Caco-2 (cell line): Measurements from ENCODE around the gene RCN2. TPM values are rescaled to one million over a fixed set of nuclear protein-coding genes. Genes with fewer than 3 reads are reported as not detected.

Source experiments
- BruUV-seq: library from RNA; stranded (reverse); fragments of 400-500 nt; replicated peaks from 2 replicates; lab custom pipeline; 2021; lab: Mats Ljungman, UMichigan
- CTCF ChIA-PET: fragments of 300-600 bp; sonication (Branson Sonifier 250); formaldehyde crosslinking; loops from one replicate; lab custom pipeline; 2022; ENCODE audit warnings: antibody characterized with exemption; lab: Charles Lee
- POLR2A ChIA-PET: fragments of 300-600 bp; sonication (Branson Sonifier 250); formaldehyde crosslinking; loops from one replicate; lab custom pipeline; 2022; ENCODE audit warnings: antibody characterized with exemption; lab: Charles Lee
- DNase-seq, 2 experiments: peaks; one replicate each; pipeline versions ENCODE4 v3.0.0 to v3.0.0-alpha.2; 2020 to 2022
- H3K27me3 ChIP-seq: replicated peaks from 2 replicates; pipeline ENCODE4 v1.6.0; 2011; ENCODE audit warnings: low read length; ENCODE audit not compliant: control insufficient read depth, insufficient read depth
- H3K36me3 ChIP-seq: 2 replicates; pipeline ENCODE4 v1.5.1; 2011; ENCODE audit warnings: low read length; ENCODE audit not compliant: control insufficient read depth, insufficient read depth
- H3K4me1 ChIP-seq: fragments of 250-450 bp; sonication (Bioruptor Pico); 2 replicates; pipeline ENCODE4 v1.5.1; 2020; ENCODE audit warnings: mild to moderate bottlenecking
- H3K4me3 ChIP-seq: 2 replicates; pipeline ENCODE4 v1.5.1; 2011; ENCODE audit warnings: low read depth, mild to moderate bottlenecking, control low read depth, low read length
- H3K9me3 ChIP-seq: fragments of 250-450 bp; sonication (Bioruptor Pico); 2 replicates; pipeline ENCODE4 v1.5.1; 2020; ENCODE audit warnings: mild to moderate bottlenecking, moderate library complexity
- H3K27ac Mint-ChIP-seq: one replicate; pipeline ENCODE4 v1.8.0; 2022; ENCODE audit warnings: mixed read lengths; ENCODE audit not compliant: unreplicated experiment
- H3K27me3 Mint-ChIP-seq: one replicate; pipeline ENCODE4 v1.8.0; 2022; ENCODE audit warnings: mixed read lengths; ENCODE audit not compliant: insufficient read depth, unreplicated experiment
- H3K36me3 Mint-ChIP-seq: one replicate; pipeline ENCODE4 v1.8.0; 2022; ENCODE audit warnings: mild to moderate bottlenecking, mixed read lengths; ENCODE audit not compliant: insufficient read depth, unreplicated experiment
- H3K4me1 Mint-ChIP-seq: one replicate; pipeline ENCODE4 v1.8.0; 2022; ENCODE audit warnings: low read depth, mixed read lengths; ENCODE audit not compliant: unreplicated experiment
- H3K4me3 Mint-ChIP-seq: one replicate; pipeline ENCODE4 v1.8.0; 2022; ENCODE audit warnings: mild to moderate bottlenecking, moderate library complexity, mixed read lengths; ENCODE audit not compliant: unreplicated experiment
- H3K9me3 Mint-ChIP-seq: one replicate; pipeline ENCODE4 v1.8.0; 2022; ENCODE audit warnings: mixed read lengths; ENCODE audit not compliant: unreplicated experiment
- CTCF ChIP-seq, 2 experiments: fragments of 200-600 bp in 1 of 2; IDR thresholded peaks; 1 replicate in 1 of 2; 2 replicates in 1 of 2; pipeline versions ENCODE4 v1.5.1 to v1.8.0; 2011 to 2022; ENCODE audit warnings: antibody characterized with exemption in 1 of 2, control low read depth in 1 of 2, inconsistent platforms in 1 of 2, low read depth in 1 of 2, low read length in 1 of 2, mild to moderate bottlenecking in 1 of 2, moderate library complexity in 1 of 2; ENCODE audit not compliant: insufficient read depth in 1 of 2, severe bottlenecking in 1 of 2, unreplicated experiment in 1 of 2
- intact Hi-C: fragments of 100-400 bp; cut with micrococcal nuclease; formaldehyde crosslinking; loops from one replicate; pipeline ENCODE4 v1.10.0; 2022; ENCODE audit not compliant: unreplicated experiment
- total RNA-seq: library from RNA; stranded (reverse); gene quantifications from 2 replicates; pipeline ENCODE4 v1.2.3, GENCODE V29; 2022

The RCN2 gene
- total RNA-seq, 1 experiment from 2014 or later = 73.7 TPM

- Histone ChIP-seq H3K9me3 (no peaks in the 10 kb centered on the region), H3K36me3 (no peaks in the 10 kb centered on the region), H3K27me3 (no peaks in the 10 kb centered on the region), H3K4me3 (no peak overlapping the region), H3K4me1 (no peaks in the 10 kb centered on the region)
- Mint-ChIP-seq H3K27ac (no peak overlapping the region), H3K4me3 (no peak overlapping the region), H3K27me3 (no peaks in the 10 kb centered on the region), H3K9me3 (no peaks in the 10 kb centered on the region), H3K4me1 (no peaks in the 10 kb centered on the region), H3K36me3 (peaks cover 55% of the 10 kb centered on the region)
- POLR2A ChIA-PET = interaction anchor here (1.0 kb wide), 1 partner anchor 14 kb away, joined by 3 read pairs; no protein-coding TSS in a partner anchor
- BruUV-seq = no TSS peak
- DNase-seq = no peak
- no peak for TF ChIP-seq CTCF (IDR thresholded peaks at IDR 0.05; ENCODE audit: insufficient read depth in 1 of 2, low read depth in 1 of 2, low read length in 1 of 2, severe bottlenecking in 1 of 2, unreplicated experiment in 1 of 2)
- intact Hi-C loops = no loop called here
- CTCF ChIA-PET = no interaction called here
These were observed 14.0 kb downstream of the RCN2 start for GRCh38 chr15:76945494-76946093.

GRCh38 chr15:76947454-76947853 lies 15.9 kb downstream of the RCN2 start:
- no peaks in the 10 kb centered on the region for H3K9me3 Mint-ChIP-seq
- BruUV-seq = no TSS peak
- H3K9me3 ChIP-seq = no peaks in the 10 kb centered on the region
- POLR2A ChIA-PET = no interaction called here
- H3K27me3 Mint-ChIP-seq = no peaks in the 10 kb centered on the region
- H3K36me3 ChIP-seq = no peaks in the 10 kb centered on the region
- H3K27ac Mint-ChIP-seq = no peak overlapping the region
- peaks cover 52% of the 10 kb centered on the region for H3K36me3 Mint-ChIP-seq
- no peak overlapping the region for H3K4me3 Mint-ChIP-seq
- CTCF ChIA-PET = no interaction called here
- H3K4me1 ChIP-seq = no peaks in the 10 kb centered on the region
- DNase-seq = no peak
- TF ChIP-seq CTCF (IDR thresholded peaks at IDR 0.05; ENCODE audit: insufficient read depth in 1 of 2, low read depth in 1 of 2, low read length in 1 of 2, severe bottlenecking in 1 of 2, unreplicated experiment in 1 of 2) = no peak
- intact Hi-C loops = no loop called here
- H3K27me3 ChIP-seq = no peaks in the 10 kb centered on the region
- H3K4me1 Mint-ChIP-seq = no peaks in the 10 kb centered on the region
- no peak overlapping the region for H3K4me3 ChIP-seq

GRCh38 chr15:76951220-76951619 lies 19.7 kb downstream of the RCN2 start:
- ChIA-PET CTCF (no interaction called here), POLR2A (no interaction called here)
- no peaks in the 10 kb centered on the region for H3K36me3 ChIP-seq
- intact Hi-C loops = no loop called here
- H3K9me3 ChIP-seq = no peaks in the 10 kb centered on the region
- H3K27me3 Mint-ChIP-seq = no peaks in the 10 kb centered on the region
- peaks cover 34% of the 10 kb centered on the region for H3K36me3 Mint-ChIP-seq
- no peaks in the 10 kb centered on the region for H3K4me1 Mint-ChIP-seq
- no peak overlapping the region for H3K4me3 Mint-ChIP-seq
- H3K9me3 Mint-ChIP-seq = no peaks in the 10 kb centered on the region
- H3K27me3 ChIP-seq = no peaks in the 10 kb centered on the region
- no peak overlapping the region for H3K4me3 ChIP-seq
- H3K4me1 ChIP-seq = no peaks in the 10 kb centered on the region
- no peak for TF ChIP-seq CTCF (IDR thresholded peaks at IDR 0.05; ENCODE audit: insufficient read depth in 1 of 2, low read depth in 1 of 2, low read length in 1 of 2, severe bottlenecking in 1 of 2, unreplicated experiment in 1 of 2)
- no peak for DNase-seq
- H3K27ac Mint-ChIP-seq = no peak overlapping the region
- BruUV-seq = no TSS peak
